ENCODE results near the gene ITGA5.

Gene ITGA5

DNA sequence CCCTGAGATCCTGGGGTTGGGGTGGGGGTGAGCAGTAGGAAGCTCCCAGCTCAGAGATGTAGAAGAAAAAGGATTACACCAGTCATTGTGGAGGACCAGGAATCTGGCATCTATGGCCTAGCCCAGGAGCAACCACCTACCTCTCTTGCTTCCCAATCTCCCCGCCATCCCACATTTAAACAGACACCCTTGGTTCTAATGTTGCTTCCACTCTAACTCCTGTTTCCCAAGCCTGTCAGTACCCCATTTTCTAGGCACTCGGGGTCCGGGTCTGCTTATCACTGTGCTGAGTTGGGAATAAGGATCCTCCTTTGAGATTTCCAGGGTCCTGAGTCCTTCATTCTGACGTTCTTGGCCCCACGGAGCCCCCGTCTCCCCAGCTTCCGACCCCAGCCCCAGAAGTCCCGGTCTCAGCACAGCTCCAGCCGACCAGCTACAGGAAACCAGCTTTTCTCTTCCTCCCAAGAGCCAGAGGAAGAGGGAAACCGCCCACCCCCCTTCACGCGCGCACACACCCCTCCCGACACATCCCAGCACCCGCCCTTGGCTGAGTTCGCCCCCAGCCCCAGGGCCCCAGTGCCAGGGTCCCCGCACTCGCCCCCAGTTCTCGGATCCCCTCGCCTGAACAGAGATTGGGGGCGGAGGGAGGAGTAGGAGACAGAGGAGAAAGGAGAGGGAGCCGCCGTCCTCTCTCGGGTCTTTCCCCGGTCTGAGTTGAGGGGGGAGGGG, 1.2 kb downstream of the ITGA5 start:
- DNase-seq (ENCODE audit: insufficient read length, low spot score) (no peak), FAIRE-seq (no peak)
- TF ChIP-seq, protein P1, sequence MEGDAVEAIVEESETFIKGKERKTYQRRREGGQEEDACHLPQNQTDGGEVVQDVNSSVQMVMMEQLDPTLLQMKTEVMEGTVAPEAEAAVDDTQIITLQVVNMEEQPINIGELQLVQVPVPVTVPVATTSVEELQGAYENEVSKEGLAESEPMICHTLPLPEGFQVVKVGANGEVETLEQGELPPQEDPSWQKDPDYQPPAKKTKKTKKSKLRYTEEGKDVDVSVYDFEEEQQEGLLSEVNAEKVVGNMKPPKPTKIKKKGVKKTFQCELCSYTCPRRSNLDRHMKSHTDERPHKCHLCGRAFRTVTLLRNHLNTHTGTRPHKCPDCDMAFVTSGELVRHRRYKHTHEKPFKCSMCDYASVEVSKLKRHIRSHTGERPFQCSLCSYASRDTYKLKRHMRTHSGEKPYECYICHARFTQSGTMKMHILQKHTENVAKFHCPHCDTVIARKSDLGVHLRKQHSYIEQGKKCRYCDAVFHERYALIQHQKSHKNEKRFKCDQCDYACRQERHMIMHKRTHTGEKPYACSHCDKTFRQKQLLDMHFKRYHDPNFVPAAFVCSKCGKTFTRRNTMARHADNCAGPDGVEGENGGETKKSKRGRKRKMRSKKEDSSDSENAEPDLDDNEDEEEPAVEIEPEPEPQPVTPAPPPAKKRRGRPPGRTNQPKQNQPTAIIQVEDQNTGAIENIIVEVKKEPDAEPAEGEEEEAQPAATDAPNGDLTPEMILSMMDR (IDR thresholded peaks at IDR 0.05; ENCODE audit: insufficient read depth, missing control alignments): no peak

DNA sequence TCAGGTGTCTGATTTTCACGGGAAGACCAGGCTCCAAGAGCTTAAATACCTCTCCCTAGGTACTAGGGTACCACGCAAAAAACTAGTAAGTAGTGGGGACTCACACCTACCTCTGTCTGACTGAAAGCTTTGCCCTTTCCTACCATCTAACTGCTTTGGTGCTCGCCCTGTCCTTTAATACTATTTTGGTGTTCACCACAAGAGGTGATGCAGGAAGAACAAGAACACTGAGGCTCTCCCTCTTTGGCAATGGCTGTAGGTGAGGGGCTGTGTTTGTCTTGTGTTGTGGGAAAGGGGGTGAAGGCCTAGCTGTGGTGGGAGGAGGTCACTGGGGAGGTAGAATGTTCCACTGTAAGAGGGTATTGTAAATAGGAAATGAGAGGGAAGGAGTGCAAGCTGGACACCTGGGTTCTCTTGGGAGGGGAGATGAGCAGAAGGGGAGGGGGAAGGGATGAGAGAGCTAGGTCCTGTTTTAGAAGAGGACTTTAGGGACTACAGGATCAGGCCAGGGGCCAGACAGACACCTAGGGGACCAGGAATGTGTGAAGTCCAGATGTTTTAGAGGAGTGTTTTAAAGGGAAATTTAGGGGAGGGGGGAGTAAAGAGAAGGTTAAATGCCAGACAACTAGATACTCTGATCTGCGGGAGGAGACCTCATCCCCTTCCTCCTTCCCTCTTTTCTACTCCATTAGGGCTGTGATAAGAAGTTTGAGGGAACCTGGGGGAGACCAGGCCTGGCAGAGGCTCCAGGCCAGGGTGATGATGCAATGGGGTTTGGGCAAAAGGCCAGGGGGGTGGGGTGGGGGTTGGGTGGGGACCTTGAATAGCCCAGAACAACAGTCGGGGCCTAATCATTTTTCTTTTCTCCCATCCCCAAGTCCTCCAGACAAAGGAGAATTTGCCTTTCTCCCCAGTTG, 2.1 kb downstream of the ITGA5 start:
- FAIRE-seq (no peak), DNase-seq (ENCODE audit: insufficient read length, low spot score) (no peak)
- TF ChIP-seq, protein P1 (IDR thresholded peaks at IDR 0.05; ENCODE audit: insufficient read depth, missing control alignments): no peak

DNA sequence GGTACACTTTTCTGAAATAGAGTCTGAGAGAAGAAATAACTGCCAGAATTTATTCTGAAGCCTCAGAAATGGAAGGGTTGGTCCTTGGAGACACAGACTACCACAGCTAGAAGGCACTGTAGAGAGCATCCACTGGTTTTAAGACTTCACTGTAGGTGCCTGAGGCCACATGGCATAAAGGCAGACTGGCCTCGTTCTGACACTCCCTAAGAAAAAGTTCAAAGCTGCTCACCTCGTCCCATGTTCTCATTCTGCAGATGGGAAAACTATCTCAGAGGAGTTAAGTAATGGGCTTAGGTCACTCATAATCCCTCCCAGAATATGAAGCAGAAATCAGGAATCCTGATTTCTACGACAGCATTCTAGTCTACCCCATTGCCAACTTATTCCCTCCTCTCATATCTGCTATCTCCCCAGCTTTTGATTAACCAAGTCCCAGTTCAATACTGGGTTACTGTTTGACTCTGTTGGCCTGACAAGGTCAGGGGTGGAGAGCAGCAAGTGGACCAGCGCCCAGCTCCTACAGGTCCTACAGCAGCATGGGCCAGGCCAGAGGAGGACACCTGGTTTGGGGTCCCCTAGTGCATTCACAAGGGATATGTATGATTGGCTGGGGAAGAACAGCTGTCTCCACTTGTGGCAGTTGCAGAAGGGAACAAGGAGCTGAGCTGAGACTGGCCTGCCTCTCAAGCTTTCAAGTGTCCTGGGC, 3.7 kb downstream of the ITGA5 start:
- TF ChIP-seq, protein P1 (IDR thresholded peaks at IDR 0.05; ENCODE audit: insufficient read depth, missing control alignments): no peak
- no peak for FAIRE-seq
- DNase-seq (ENCODE audit: insufficient read length, low spot score): no peak

DNA sequence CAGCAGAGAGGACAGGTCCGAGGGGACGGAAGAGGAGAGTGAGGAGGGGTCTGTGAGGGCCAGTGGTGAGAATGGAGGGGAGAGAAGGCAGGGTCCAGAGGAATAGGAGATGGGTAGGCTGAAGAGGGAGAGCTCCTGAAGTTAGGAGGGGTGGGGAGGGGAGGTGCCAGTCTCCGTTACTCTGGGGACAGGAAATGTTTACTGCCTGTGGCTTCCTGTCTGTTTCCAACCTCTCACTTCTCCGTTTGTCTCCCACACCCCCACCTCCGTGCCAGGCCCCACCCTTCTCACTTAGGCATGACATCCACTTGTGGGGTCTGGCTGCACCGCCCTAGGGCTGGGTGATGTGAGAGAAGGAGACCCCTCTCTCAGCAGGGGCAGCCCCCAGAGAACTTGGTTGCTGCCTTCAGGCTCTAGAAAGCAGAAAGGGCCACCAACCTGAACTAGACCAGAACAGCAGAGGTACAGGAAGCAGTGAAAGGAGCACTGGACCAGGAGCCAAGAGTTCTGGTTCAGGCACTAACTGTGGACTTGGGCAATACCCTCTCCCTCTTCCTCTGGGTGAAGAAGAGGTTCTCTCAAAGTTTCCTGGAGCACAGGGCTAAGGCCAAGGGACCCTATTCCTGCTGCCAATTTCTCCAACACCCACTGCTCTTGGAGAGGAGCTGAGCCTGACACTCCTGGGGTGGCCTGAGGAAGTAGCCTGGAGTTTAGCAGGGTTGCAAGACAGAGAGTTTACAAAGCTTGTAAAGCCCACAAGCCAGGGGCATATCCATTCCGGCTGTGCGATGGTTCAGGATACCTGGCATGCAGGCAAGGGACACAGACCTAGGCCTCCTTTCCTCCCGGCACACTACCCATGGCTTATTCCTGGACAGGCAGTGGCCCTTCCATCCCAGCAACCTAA, 5.5 kb downstream of the ITGA5 start:
- TF ChIP-seq, protein P1 (IDR thresholded peaks at IDR 0.05; ENCODE audit: insufficient read depth, missing control alignments): no peak
- DNase-seq (ENCODE audit: insufficient read length, low spot score) (no peak), FAIRE-seq (no peak)

DNA sequence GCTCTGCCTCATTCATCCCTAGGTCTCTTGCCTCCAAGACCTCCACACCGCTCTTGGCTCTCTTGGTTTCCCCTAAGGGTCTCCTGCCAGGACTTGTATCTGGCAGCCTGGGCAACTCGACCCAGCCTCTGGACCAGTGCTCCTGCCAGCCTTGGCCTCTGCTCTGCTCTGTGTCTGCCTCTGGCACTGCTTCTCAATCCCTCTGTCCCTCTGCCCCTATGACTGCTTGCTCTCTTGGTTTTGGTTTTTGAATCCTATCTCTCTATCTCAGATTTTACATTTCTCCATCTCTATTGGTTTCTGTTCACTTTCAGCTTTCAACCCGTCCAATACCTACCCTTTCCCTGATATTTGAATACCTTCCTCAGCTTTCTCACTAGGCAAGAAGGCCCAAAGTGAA, 6.3 kb downstream of the ITGA5 start:
- TF ChIP-seq, protein P1 (IDR thresholded peaks at IDR 0.05; ENCODE audit: insufficient read depth, missing control alignments): no peak
- no peak for DNase-seq (ENCODE audit: insufficient read length, low spot score)
- FAIRE-seq: no peak

DNA sequence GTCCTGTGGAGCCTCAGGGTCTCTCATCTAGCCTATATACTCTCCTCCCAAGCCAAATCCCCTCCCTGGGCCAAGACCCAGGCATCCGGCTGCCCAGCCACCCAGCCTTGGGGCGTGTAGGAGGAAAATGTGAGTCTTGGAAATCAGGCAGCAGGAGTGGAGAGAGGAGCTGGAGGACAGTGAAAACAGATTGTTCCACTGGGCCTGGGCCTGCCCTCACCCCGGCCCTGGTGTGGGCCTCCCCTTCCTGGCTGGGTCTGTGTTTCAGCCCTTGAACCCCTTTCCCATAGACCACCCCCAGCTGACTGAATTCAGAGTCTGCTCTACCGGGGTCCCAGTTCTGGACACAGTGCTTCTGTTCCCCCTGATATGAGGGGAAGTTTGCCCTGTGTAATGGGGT, 6.7 kb downstream of the ITGA5 start:
- DNase-seq (ENCODE audit: insufficient read length, low spot score) (no peak), FAIRE-seq (no peak)
- TF ChIP-seq, protein P1 (IDR thresholded peaks at IDR 0.05; ENCODE audit: insufficient read depth, missing control alignments): no peak

Measured in D721Med (cell line).